KMS-11 (cell line): ENCODE data around the gene DGCR6L.
"Not testable (repeated sequence)": the region's sequence is repeated elsewhere in the genome, so short reads cannot be mapped to it uniquely, and the experiment has no call there.

ENCODE experiments used
- H2AFZ ChIP-seq: fragments of 200-600 bp; sonication (generic); 2 replicates; pipeline ENCODE4 v1.6.1; 2016; ENCODE audit warnings: antibody characterized with exemption, mixed run types, low read depth
- H3K27ac ChIP-seq: fragments of 200-600 bp; sonication (generic); 2 replicates; pipeline ENCODE4 v1.6.1; 2016; ENCODE audit warnings: mild to moderate bottlenecking, mixed run types
- H3K27me3 ChIP-seq: fragments of 200-600 bp; sonication (generic); 2 replicates; pipeline ENCODE4 v1.6.1; 2017; ENCODE audit warnings: mild to moderate bottlenecking, low read depth, mixed run types, moderate library complexity; ENCODE audit not compliant: insufficient read depth
- H3K36me3 ChIP-seq: fragments of 200-600 bp; sonication (generic); 2 replicates; pipeline ENCODE4 v1.6.1; 2017; ENCODE audit warnings: mild to moderate bottlenecking, mixed run types; ENCODE audit not compliant: insufficient read depth
- H3K4me1 ChIP-seq: fragments of 200-600 bp; sonication (generic); 2 replicates; pipeline ENCODE4 v1.6.1; 2016; ENCODE audit warnings: mild to moderate bottlenecking, low read depth, mixed run types; ENCODE audit not compliant: poor library complexity, severe bottlenecking
- H3K4me2 ChIP-seq: fragments of 200-600 bp; sonication (generic); 2 replicates; pipeline ENCODE4 v1.7.0; 2016; ENCODE audit warnings: mild to moderate bottlenecking, mixed run types
- H3K4me3 ChIP-seq: fragments of 200-600 bp; sonication (generic); IDR thresholded peaks from 2 replicates; pipeline ENCODE4 v1.6.1; 2017; ENCODE audit warnings: low read depth, low read length, mixed read lengths; ENCODE audit not compliant: insufficient read depth
- H3K79me2 ChIP-seq: fragments of 200-600 bp; sonication (generic); 2 replicates; pipeline ENCODE4 v1.6.1; 2016; ENCODE audit warnings: low read depth, mixed run types; ENCODE audit not compliant: insufficient read depth
- H3K9ac ChIP-seq: fragments of 200-600 bp; sonication (generic); 2 replicates; pipeline ENCODE4 v1.6.1; 2016; ENCODE audit warnings: mild to moderate bottlenecking, mixed run types
- H4K20me1 ChIP-seq: fragments of 200-600 bp; sonication (generic); 2 replicates; pipeline ENCODE4 v1.6.1; 2016; ENCODE audit warnings: mild to moderate bottlenecking, mixed run types; ENCODE audit not compliant: insufficient read depth
- TF ChIP-seq, protein P1 (sequence below): fragments of 200-600 bp; sonication (generic); conservative IDR thresholded peaks from 2 replicates; pipeline ENCODE4 v1.6.1; 2017; ENCODE audit warnings: low read depth, mild to moderate bottlenecking, antibody characterized with exemption, low read length, moderate library complexity, mixed read lengths

The DGCR6L gene

DNA sequence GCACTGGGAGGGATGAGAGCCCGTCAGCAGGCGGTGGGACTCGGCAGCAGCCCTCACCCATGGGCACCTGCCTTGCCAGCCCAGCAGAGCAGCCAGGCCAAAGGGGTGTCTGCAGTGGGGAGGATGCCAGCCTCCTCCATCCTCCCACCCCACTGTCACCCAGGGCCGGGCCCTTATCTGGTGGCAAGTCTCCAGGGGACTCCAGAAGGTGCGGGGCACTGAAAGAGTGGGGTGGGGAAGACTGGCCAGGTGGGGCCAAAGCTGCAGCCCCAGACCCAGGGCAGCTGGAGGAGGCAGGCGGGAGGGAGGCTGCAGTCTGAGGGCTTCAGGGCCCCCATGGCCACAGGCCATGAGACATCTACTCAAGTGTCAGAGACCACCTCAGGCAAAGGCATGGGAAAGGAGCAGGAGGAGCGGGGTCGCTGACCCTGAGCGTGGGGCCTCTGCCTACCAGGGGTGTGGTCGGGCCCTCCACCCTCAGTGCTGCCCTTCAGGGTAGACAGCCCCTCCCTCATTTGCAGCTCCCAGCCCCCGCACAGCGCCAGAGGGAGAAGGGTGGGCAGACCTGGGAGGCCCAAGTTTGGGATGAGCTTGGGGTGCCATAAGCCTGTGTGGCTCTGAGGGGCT, 3.5 kb downstream of the DGCR6L start:
- Histone ChIP-seq H3K27ac (no peak overlapping the region), H3K27me3 (no peaks in the 10 kb centered on the region), H2AFZ (no peak overlapping the region), H3K4me1 (peaks cover 12% of the 10 kb centered on the region), H3K79me2 (no peaks in the 10 kb centered on the region), H4K20me1 (no peaks in the 10 kb centered on the region), H3K36me3 (no peaks in the 10 kb centered on the region), H3K4me2 (no peak overlapping the region), H3K4me3 (no peak overlapping the region), H3K9ac (no peak overlapping the region)
- TF ChIP-seq, protein P1, sequence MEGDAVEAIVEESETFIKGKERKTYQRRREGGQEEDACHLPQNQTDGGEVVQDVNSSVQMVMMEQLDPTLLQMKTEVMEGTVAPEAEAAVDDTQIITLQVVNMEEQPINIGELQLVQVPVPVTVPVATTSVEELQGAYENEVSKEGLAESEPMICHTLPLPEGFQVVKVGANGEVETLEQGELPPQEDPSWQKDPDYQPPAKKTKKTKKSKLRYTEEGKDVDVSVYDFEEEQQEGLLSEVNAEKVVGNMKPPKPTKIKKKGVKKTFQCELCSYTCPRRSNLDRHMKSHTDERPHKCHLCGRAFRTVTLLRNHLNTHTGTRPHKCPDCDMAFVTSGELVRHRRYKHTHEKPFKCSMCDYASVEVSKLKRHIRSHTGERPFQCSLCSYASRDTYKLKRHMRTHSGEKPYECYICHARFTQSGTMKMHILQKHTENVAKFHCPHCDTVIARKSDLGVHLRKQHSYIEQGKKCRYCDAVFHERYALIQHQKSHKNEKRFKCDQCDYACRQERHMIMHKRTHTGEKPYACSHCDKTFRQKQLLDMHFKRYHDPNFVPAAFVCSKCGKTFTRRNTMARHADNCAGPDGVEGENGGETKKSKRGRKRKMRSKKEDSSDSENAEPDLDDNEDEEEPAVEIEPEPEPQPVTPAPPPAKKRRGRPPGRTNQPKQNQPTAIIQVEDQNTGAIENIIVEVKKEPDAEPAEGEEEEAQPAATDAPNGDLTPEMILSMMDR, result no peak

DNA sequence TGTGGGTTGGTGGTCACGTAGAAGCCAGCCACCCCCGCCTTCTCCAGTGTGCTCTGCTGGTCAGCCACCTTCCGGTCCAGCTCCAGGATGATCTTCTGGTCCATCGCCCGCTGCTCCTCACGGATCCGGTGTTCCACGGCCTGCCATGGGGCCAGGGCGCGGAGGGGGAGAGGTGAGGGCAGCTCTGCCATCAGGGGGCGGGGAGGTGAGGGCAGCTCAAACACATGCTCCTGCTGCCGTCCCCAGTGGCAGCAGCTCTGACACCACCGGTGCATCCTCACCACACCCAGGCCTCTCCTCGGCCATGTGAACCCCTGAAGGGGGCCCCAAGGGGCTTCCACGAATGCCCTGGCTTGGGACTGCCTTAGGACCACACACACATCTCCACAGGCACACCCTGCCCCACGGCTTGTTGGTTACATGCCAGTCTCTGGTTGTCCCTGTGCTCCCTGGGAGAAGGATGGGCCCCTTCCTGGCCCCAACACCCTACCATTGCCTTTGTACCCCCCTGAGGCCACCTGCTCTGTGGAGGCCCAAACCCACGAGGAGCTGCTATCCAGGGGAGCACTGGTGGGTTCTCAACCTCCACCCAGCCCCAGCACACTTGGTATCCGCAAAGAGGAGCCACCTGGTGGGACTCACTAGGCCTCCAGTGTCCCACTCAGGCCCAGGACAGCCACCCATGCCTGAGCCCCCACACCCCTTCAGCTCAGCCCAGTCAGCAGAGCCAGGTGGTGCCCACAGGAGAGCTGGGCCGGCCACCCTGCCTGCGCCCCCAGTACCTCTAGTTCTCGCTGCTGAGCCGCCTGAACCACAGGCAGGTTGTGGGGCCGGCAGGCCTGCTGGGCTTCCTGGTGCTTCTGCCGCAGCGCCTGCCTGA, 4.3 kb downstream of the DGCR6L start:
- Histone ChIP-seq H3K27me3 (no peaks in the 10 kb centered on the region), H3K4me3 (no peak overlapping the region), H3K27ac (no peak overlapping the region), H3K79me2 (no peaks in the 10 kb centered on the region), H3K4me2 (no peak overlapping the region), H3K4me1 (peaks cover 6% of the 10 kb centered on the region), H4K20me1 (no peaks in the 10 kb centered on the region), H3K9ac (no peak overlapping the region), H2AFZ (no peak overlapping the region), H3K36me3 (no peaks in the 10 kb centered on the region)
- TF ChIP-seq, protein P1, result no peak

DNA sequence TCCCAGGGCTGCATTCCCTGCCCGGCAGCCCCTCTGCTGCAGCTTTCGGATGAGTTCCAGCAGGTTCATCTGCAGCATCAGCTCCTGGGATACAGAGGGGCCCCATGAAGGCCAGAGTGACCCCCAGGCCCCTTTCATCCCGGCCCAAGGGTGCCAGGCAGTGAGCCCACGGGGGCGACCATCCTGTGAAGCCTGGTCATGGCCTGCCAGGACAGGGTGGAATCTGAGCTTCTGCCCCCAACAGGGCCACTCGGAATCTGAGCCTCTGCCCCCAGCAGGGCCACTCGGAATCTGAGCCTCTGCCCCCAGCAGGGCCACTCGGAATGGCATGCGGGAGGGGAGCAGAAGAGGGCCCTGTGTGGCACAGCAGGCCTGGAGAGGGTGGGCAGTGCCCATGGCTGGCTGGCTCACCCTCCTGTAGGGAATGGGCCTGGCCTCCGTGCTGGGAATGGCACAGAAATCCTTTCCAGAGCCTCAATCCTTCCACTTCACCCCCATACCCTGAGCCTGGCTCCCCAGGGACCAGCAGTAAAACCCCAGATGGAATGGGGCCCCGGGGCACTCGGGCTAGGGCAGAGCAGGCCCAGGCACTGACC, 5.0 kb downstream of the DGCR6L start:
- not testable (repeated sequence) for H3K4me3 ChIP-seq, H3K4me1 ChIP-seq, H3K9ac ChIP-seq, H4K20me1 ChIP-seq, H3K4me2 ChIP-seq, H3K27ac ChIP-seq, H3K27me3 ChIP-seq, H2AFZ ChIP-seq, H3K36me3 ChIP-seq, H3K79me2 ChIP-seq

DNA sequence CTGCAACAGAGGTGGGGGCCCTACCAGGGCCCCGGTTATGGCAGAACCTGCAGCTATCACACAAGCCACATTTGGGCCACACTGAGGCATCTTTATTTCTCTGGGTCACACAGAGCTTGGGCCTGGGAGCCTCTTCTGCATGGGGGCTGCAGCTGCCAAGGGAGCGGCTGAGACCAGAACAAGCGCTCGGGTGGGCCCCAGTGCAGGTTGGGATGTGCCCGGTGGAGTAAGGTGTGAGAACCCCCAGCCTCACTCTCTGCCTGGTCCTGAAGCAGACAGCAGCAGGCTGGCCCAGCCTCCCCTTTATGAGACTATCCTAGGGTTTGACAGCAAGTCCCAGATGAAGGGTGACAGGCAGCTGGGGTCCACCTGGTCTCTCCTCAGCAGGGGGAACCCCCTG, 5.7 kb downstream of the DGCR6L start:
- not testable (repeated sequence) for H3K27me3 ChIP-seq, H3K9ac ChIP-seq, H3K79me2 ChIP-seq, H3K27ac ChIP-seq, H4K20me1 ChIP-seq, H3K4me2 ChIP-seq, H3K4me3 ChIP-seq, H3K4me1 ChIP-seq, H3K36me3 ChIP-seq, H2AFZ ChIP-seq

DNA sequence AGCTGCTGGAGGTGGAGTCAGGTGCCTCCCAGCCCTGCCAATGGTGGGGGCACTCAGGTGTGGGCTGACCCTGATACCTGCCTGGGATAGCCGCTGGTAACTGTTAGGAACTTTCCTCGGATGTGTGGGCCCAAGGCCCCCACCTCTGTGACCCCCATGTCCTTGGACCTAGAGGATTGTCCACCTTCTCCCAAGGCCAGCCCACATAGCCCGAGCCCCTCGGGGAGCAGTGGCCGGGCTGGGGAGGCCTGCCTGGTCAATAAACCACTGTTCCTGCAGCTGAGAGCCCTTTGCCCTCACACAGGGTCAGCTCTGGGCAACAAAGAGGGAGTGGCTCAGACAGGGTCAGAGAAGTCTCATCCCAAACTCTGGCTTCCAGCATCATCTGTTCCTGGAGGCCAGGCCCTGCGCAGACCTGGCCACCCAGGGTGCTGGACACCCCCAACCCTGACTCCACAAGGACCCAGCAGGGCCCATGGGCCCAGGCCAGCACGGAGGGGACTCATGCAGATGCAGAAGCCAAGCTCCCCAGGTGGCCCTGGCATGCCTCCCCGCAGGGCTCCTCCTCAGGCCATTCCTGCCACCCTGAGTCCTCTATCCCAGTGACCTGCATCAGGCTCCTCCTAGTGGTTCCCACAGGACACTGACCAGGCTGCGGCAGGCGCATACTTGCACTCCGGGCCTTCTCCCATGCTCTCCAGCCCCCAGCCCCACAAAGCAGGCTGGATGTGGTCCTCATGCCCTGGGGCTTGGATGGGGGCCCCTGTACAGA, 6.4 kb downstream of the DGCR6L start:
- H3K4me2 ChIP-seq, H3K4me1 ChIP-seq, H3K4me3 ChIP-seq: not testable (repeated sequence)

More for the DNA sequence above, 6.4 kb downstream of the DGCR6L start:
- H3K36me3 ChIP-seq, H4K20me1 ChIP-seq, H3K27ac ChIP-seq, H3K9ac ChIP-seq, H3K27me3 ChIP-seq, H2AFZ ChIP-seq, H3K79me2 ChIP-seq: not testable (repeated sequence)
